Measurements from ENCODE around the gene TAS2R41.

DNA sequence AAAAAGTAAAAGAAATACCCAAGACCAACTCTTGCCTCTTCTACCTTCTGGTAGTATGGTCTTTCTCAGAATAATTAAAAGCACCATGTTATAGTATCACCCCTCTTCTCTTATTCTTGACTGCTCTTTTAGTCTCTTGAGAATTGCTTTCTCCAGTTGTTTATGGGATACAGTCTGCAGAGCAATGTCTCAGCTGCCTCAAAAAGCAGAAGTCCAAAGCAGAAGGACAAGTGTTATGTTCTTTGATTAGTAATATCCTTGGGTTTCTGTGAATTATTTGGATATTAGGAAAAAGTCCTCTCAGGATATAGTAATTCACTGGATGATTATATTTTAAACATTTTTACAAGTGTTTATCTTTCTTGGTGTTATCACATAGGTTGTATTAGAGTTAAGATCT lies 7.4 kb downstream of the TAS2R41 start:
- TF ChIP-seq, protein P1, sequence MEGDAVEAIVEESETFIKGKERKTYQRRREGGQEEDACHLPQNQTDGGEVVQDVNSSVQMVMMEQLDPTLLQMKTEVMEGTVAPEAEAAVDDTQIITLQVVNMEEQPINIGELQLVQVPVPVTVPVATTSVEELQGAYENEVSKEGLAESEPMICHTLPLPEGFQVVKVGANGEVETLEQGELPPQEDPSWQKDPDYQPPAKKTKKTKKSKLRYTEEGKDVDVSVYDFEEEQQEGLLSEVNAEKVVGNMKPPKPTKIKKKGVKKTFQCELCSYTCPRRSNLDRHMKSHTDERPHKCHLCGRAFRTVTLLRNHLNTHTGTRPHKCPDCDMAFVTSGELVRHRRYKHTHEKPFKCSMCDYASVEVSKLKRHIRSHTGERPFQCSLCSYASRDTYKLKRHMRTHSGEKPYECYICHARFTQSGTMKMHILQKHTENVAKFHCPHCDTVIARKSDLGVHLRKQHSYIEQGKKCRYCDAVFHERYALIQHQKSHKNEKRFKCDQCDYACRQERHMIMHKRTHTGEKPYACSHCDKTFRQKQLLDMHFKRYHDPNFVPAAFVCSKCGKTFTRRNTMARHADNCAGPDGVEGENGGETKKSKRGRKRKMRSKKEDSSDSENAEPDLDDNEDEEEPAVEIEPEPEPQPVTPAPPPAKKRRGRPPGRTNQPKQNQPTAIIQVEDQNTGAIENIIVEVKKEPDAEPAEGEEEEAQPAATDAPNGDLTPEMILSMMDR (IDR thresholded peaks at IDR 0.05): no peak
- TF ChIP-seq POLR2A (IDR thresholded peaks at IDR 0.05): no peak
